MM.1S (cell line): ENCODE data around the gene ABTB2.

Source experiments
- CTCF ChIP-seq: fragments of 300-600 bp; sonication (generic); IDR thresholded peaks from 2 replicates; pipeline ENCODE4 v1.5.1; 2016; ENCODE audit warnings: antibody characterized with exemption, low read length, mixed read lengths
- EZH2 ChIP-seq: fragments of 300-600 bp; sonication (generic); optimal IDR thresholded peaks from 2 replicates; pipeline ENCODE3; 2017; ENCODE audit warnings: low read depth, mild to moderate bottlenecking, antibody characterized with exemption, low read length, mixed read lengths
- EZH2phosphoT487 ChIP-seq: fragments of 300-600 bp; sonication (generic); IDR thresholded peaks from 2 replicates; pipeline ENCODE4 v1.6.1; 2018; ENCODE audit warnings: antibody characterized with exemption, low read length

DNA sequence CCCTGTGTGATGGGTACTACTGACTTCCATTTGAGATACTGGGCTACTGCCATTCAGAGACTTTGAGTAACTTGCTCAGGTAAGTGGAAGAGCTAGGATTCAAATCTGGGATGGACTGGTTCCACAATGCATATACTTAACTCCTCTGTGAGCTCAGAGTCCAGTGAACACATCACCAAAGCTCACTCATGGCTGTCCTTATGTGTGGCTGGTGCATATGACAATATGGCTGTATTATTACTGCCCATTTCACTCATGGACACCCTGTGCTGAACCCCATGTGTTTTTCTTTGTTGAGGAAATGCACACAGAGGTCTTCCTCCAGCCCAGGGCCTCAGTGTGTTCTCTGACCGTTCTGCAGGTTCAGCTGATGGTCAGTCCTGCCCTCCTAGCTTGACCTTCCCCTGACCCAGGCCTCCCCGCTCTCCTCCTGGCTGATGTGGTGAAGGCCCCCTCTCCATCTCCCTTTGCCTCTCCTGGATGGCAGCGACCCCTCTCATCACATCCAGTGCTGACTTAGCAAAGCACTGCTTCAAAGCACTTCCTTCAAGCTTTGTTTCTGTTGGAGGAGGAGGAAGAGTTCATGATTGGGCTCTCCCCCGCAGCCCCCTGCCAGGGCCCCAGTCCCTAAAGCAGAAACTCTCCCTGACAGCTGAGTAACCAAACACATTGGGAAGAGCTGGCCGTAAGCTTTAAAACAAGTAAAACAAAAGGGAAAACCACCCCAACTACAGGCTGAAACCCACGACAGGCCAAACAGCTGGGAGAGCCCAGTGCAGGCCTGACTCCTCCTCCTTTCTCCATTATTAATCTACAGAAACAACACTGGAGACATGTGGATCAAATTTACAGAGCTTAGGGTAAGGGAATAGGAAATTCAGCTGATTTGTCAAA is 151.2 kb downstream of the ABTB2 start:
- no peak for TF ChIP-seq CTCF
- TF ChIP-seq EZH2: no peak
- no peak for TF ChIP-seq EZH2phosphoT487
